Keratinocyte (primary cell): ENCODE measurements around the gene STUB1.

Source experiments
- EZH2 ChIP-seq: IDR thresholded peaks from one replicate; pipeline ENCODE4 v1.6.1; 2012; ENCODE audit warnings: inconsistent platforms, mild to moderate bottlenecking, low read length, moderate library complexity
- TF ChIP-seq, protein P1 (sequence below), 3 experiments: IDR thresholded peaks in 1 of 3; conservative IDR thresholded peaks in 1 of 3; optimal IDR thresholded peaks in 1 of 3; 2 replicates in 2 of 3; 3 replicates in 1 of 3; pipeline versions ENCODE3 to v1.5.1; 2011; ENCODE audit warnings: low read length in 3 of 3, mild to moderate bottlenecking in 3 of 3, moderate library complexity in 2 of 3, control low read depth in 1 of 3, inconsistent platforms in 1 of 3; ENCODE audit not compliant: insufficient read depth in 2 of 3; ENCODE audit errors: extremely low read depth in 1 of 3

GRCh38 chr16:648071-648780, 32.0 kb upstream of the STUB1 start:
- TF ChIP-seq, protein P1, sequence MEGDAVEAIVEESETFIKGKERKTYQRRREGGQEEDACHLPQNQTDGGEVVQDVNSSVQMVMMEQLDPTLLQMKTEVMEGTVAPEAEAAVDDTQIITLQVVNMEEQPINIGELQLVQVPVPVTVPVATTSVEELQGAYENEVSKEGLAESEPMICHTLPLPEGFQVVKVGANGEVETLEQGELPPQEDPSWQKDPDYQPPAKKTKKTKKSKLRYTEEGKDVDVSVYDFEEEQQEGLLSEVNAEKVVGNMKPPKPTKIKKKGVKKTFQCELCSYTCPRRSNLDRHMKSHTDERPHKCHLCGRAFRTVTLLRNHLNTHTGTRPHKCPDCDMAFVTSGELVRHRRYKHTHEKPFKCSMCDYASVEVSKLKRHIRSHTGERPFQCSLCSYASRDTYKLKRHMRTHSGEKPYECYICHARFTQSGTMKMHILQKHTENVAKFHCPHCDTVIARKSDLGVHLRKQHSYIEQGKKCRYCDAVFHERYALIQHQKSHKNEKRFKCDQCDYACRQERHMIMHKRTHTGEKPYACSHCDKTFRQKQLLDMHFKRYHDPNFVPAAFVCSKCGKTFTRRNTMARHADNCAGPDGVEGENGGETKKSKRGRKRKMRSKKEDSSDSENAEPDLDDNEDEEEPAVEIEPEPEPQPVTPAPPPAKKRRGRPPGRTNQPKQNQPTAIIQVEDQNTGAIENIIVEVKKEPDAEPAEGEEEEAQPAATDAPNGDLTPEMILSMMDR (optimal IDR thresholded peaks at IDR 0.05 in 1 of 3, IDR thresholded peaks at IDR 0.05 in 1 of 3, conservative IDR thresholded peaks at IDR 0.05 in 1 of 3; ENCODE audit: extremely low read depth in 1 of 3, insufficient read depth in 2 of 3, low read length in 3 of 3): peak; percentile 69 to 86 (median 84)
- TF ChIP-seq EZH2: no peak
